Stomach (tissue), 9 donors: ENCODE data around the gene HMCES. TPM values are rescaled to one million over a fixed set of nuclear protein-coding genes. Genes with fewer than 3 reads are reported as not detected.

Source experiments
- DNase-seq, 2 donors: peaks; one replicate each; pipeline versions ENCODE4 v3.0.0 to v3.0.0-alpha.2; 2013 to 2019
- H3K27ac ChIP-seq, 5 donors: fragments of 200-600 bp in 4 of 5; sonication (generic) in 4 of 5; one replicate each; pipeline ENCODE4 v1.5.1; 2013 to 2019; ENCODE audit warnings: mild to moderate bottlenecking in 1 of 5, moderate library complexity in 1 of 5
- H3K27me3 ChIP-seq, 3 donors: fragments of 200-600 bp; sonication (generic); one replicate each; pipeline ENCODE4 v1.5.1; 2017 to 2019; ENCODE audit warnings: mixed run types in 1 of 3
- H3K36me3 ChIP-seq, 4 donors: fragments of 200-600 bp; sonication (generic); 1 replicate in 3 of 4; 2 replicates in 1 of 4; pipeline ENCODE4 v1.5.1; 2016 to 2019
- H3K4me1 ChIP-seq, 4 donors: fragments of 200-600 bp; sonication (generic); one replicate each; pipeline ENCODE4 v1.5.1; 2016 to 2019
- H3K4me3 ChIP-seq, 4 donors: fragments of 200-600 bp; sonication (generic) in 3 of 4; one replicate each; pipeline ENCODE4 v1.5.1; 2016 to 2019; ENCODE audit warnings: mild to moderate bottlenecking in 1 of 4
- H3K9me3 ChIP-seq, 4 donors: fragments of 200-600 bp; sonication (generic); one replicate each; pipeline ENCODE4 v1.5.1; 2016 to 2019
- EP300 ChIP-seq: sonication (generic); formaldehyde crosslinking; IDR thresholded peaks from one replicate; pipeline ENCODE4 v1.6.1; 2017; ENCODE audit warnings: antibody characterized with exemption
- POLR2A ChIP-seq, 4 donors: fragments of 450-650 bp; IDR thresholded peaks; one replicate each; pipeline ENCODE4 v1.6.1; 2016; ENCODE audit warnings: antibody characterized with exemption in 4 of 4, control low read depth in 2 of 4, mild to moderate bottlenecking in 1 of 4, moderate library complexity in 1 of 4
- POLR2AphosphoS5 ChIP-seq, 3 donors: sonication (generic); formaldehyde crosslinking; IDR thresholded peaks; one replicate each; pipeline ENCODE4 v1.6.1; 2016; ENCODE audit warnings: antibody characterized with exemption in 3 of 3
- WGBS, 5 donors: extraction: QIAGEN DNeasy Blood & Tissue Kit in 3 of 5; methylation state at CpG; one replicate each; pipeline versions ENCODE4 v1.1.5 to v1.1.7; 2013 to 2018; 5-methylcytosine and 5-hydroxymethylcytosine counted together
- intact Hi-C: fragments of 100-400 bp; cut with DNase I; formaldehyde crosslinking; loops from one replicate; pipeline ENCODE4 v1.15.1; 2023; ENCODE audit warnings: low total_unique reads
- polyA plus RNA-seq, 3 donors: library from polyadenylated mRNA; stranded (reverse); fragments of 200-250 nt; gene quantifications; one replicate each; pipeline ENCODE4 v1.2.3, GENCODE V29; 2013
- total RNA-seq, 5 donors: library from RNA; depleted of rRNA; stranded (reverse); fragments of >200 nt; gene quantifications; one replicate each; pipeline versions ENCODE4 v1.1.0 to v1.2.3, GENCODE V29; 2014 to 2016
- TF ChIP-seq, protein P1 (sequence below), 7 experiments: fragments of 450-650 bp in 4 of 7; fragments of 200-600 bp in 3 of 7; sonication (generic) in 3 of 7; IDR thresholded peaks; one replicate each; pipeline ENCODE4 v1.5.1; 2016 to 2019; ENCODE audit warnings: antibody characterized with exemption in 7 of 7, control low read depth in 2 of 7, mild to moderate bottlenecking in 1 of 7
- donor health status: healthy with polysubstance abuse.
- donor health status: Bipolar disorder and iron deficiency.
- donor health status: healthy.

The HMCES gene
- total and polyA plus RNA-seq, 8 donors: 16.4 to 80.5 (median 24.6) TPM

DNA sequence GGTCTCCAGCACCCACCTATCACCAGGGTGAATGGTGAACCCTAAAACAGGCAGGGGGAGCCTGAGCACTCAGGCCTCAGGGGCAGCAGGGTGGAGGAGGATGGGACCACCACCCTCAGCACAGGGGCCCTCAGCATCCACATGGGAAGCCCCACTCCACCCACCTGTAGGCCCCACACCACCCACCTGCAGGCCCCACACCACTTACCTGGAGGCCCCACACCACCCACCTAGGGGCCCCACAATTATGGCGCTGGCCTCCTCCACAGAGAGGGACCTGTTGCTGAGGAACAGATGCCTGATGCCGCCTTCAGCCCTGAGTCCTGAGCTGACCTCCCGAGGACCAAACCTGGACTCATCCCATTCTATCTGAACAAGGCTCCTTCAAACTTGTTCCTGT is 46.7 kb downstream of the HMCES start:
- WGBS, 5 donors: 75 to 98% (median 93%) methylated on average over 3 of the region's 3 CpGs
- Histone ChIP-seq H3K27ac (no peak overlapping the region), H3K9me3 (no peaks in the 10 kb centered on the region), H3K27me3 (no peaks in the 10 kb centered on the region), H3K4me1 (no peaks in the 10 kb centered on the region), H3K36me3 (peaks cover 0 to 42% (median 21%) of the 10 kb centered on the region in 4 donors), H3K4me3 (no peak overlapping the region)
- no peak for DNase-seq
- no peak for TF ChIP-seq POLR2AphosphoS5 (IDR thresholded peaks at IDR 0.05)
- TF ChIP-seq EP300: no peak
- TF ChIP-seq POLR2A (IDR thresholded peaks at IDR 0.05): no peak
- TF ChIP-seq, protein P1, sequence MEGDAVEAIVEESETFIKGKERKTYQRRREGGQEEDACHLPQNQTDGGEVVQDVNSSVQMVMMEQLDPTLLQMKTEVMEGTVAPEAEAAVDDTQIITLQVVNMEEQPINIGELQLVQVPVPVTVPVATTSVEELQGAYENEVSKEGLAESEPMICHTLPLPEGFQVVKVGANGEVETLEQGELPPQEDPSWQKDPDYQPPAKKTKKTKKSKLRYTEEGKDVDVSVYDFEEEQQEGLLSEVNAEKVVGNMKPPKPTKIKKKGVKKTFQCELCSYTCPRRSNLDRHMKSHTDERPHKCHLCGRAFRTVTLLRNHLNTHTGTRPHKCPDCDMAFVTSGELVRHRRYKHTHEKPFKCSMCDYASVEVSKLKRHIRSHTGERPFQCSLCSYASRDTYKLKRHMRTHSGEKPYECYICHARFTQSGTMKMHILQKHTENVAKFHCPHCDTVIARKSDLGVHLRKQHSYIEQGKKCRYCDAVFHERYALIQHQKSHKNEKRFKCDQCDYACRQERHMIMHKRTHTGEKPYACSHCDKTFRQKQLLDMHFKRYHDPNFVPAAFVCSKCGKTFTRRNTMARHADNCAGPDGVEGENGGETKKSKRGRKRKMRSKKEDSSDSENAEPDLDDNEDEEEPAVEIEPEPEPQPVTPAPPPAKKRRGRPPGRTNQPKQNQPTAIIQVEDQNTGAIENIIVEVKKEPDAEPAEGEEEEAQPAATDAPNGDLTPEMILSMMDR (IDR thresholded peaks at IDR 0.05): no peak
- intact Hi-C loops: no loop called here

DNA sequence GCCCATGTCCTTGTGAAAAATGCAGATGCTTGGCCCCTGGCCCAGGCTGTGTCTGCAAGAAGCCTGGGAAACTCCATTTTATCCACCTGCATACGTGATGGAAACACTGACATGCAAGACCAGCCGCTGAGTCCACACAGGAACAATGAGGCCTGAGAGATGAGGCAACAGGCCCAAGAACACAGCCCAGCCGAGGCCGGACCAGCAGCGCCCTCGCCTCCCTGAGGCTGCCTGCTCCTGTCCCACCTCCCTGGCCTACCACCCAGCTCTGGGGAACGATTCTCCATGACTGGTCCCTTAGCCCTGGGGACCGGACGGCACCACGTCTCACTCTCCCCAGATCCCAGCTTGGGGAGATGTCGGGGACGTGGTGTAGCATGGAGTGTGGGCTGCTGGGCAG is 47.5 kb downstream of the HMCES start:
- Histone ChIP-seq H3K9me3 (no peaks in the 10 kb centered on the region), H3K27ac (no peak overlapping the region), H3K4me1 (no peaks in the 10 kb centered on the region), H3K36me3 (peaks cover 0 to 35% (median 18%) of the 10 kb centered on the region in 4 donors), H3K27me3 (no peaks in the 10 kb centered on the region), H3K4me3 (no peak overlapping the region)
- intact Hi-C loops: no loop called here
- no peak for DNase-seq
- no peak for TF ChIP-seq EP300
- no peak for TF ChIP-seq POLR2AphosphoS5 (IDR thresholded peaks at IDR 0.05)
- TF ChIP-seq POLR2A (IDR thresholded peaks at IDR 0.05): no peak
- TF ChIP-seq, protein P1 (IDR thresholded peaks at IDR 0.05): no peak
- 85 to 97% (median 90%) methylated on average over 6 to 12 of the region's 12 CpGs for WGBS, 5 donors

DNA sequence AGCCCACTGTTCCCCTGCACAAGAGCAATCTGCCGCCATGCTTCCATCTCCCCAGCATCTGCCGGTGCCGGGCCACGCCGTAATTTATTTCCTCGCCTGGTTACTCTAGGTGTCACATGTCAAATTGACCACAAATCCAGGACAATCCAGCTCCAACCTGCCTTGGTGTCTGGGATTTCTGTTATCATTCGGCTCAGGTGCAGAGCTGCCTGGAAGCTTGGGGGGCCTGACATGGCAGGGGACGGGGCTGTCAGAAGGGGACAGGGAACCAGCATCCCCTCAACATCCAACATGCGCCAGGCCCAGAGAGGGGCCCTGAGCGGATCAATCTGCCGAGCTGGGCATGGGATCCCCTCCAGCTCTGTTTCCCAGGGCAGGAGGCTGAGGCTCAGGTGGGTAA is 47.9 kb downstream of the HMCES start:
- intact Hi-C loops: no loop called here
- Histone ChIP-seq H3K27me3 (no peaks in the 10 kb centered on the region), H3K4me1 (no peaks in the 10 kb centered on the region), H3K9me3 (no peaks in the 10 kb centered on the region), H3K27ac (no peak overlapping the region), H3K36me3 (peaks cover 0 to 30% (median 14%) of the 10 kb centered on the region in 4 donors), H3K4me3 (no peak overlapping the region)
- DNase-seq: no peak
- TF ChIP-seq POLR2AphosphoS5 (IDR thresholded peaks at IDR 0.05) (no peak), POLR2A (IDR thresholded peaks at IDR 0.05) (no peak), EP300 (no peak)
- TF ChIP-seq, protein P1 (IDR thresholded peaks at IDR 0.05): no peak
- 91 to 95% (median 93%) methylated on average over 8 to 11 of the region's 11 CpGs for WGBS, 5 donors

DNA sequence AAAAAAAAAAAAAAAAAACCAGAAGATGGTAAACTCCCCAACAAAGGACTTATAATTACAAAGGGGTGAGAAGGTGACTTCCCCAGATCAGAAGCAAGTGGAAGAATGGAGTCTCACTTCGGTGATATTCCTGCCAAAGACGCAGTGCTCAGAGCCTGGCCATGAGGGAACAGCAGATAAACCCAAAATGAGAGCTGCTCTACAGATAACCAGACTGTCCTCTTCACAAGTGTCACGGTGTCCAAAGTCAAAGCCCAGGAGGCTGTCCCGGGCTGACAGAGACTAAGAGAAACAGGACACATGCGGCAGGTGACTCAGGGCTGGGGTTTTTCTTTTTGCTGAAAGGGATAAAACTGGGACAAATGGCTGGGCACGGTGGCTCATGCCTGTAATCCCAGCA is 48.8 kb downstream of the HMCES start:
- 91 to 95% (median 94%) methylated on average over 6 of the region's 6 CpGs for WGBS, 5 donors
- no peak overlapping the region for H3K4me3 ChIP-seq
- peaks cover 0 to 24% (median 10%) of the 10 kb centered on the region in 4 donors for H3K36me3 ChIP-seq
- no peaks in the 10 kb centered on the region for H3K27me3 ChIP-seq
- H3K27ac ChIP-seq: no peak overlapping the region
- TF ChIP-seq, protein P1 (IDR thresholded peaks at IDR 0.05): no peak
- TF ChIP-seq POLR2A (IDR thresholded peaks at IDR 0.05) (no peak), POLR2AphosphoS5 (IDR thresholded peaks at IDR 0.05) (no peak), EP300 (no peak)
- H3K9me3 ChIP-seq: no peaks in the 10 kb centered on the region
- no peak for DNase-seq
- intact Hi-C loops: no loop called here
- H3K4me1 ChIP-seq: no peaks in the 10 kb centered on the region
